ENCODE results near the gene MYADML2. TPM values are rescaled to one million over a fixed set of nuclear protein-coding genes. Genes with fewer than 3 reads are reported as not detected.

MYADML2 gene
- total and polyA plus RNA-seq, 10 of the 15 experiments (the other 5 are each of a cell fraction or from before 2014, with no cell fraction given) = not detected

- ChIA-PET POLR2A (interaction anchor here (0.6 kb wide), 2 partner anchors 65 to 1772 kb away, joined by 3 to 6 read pairs; no protein-coding TSS in a partner anchor), RAD21 (ENCODE audit: unreplicated experiment) (no interaction called here), SMC1A (ENCODE audit: uncharacterized antibody, unreplicated experiment) (no interaction called here), CTCF (no interaction called here)
- H3K4me1 ChIP-seq (ENCODE audit: control insufficient read depth, insufficient read depth, low read length) = peaks cover 16% of the 10 kb centered on the region
- intact Hi-C loops (cut with micrococcal nuclease; ENCODE audit: unreplicated experiment) (no loop called here), in situ Hi-C loops (cut with MboI) (no loop called here)
- H4K20me1 ChIP-seq (ENCODE audit: control insufficient read depth, insufficient read depth) = no peaks in the 10 kb centered on the region; the same call in 1 of the 2 replicates
- H3K4me3 ChIP-seq = no peak overlapping the region
- H3K9ac ChIP-seq (ENCODE audit: control insufficient read depth, insufficient read depth, low read length) = no peak overlapping the region
- H3K4me2 ChIP-seq (ENCODE audit: control insufficient read depth, insufficient read depth) = no peak overlapping the region
- no peak for DNase-seq (ENCODE audit: low read depth, low spot score)
- H3K36me3 ChIP-seq (ENCODE audit: control insufficient read depth in 2 of 2, insufficient read depth in 2 of 2, low read length in 1 of 2) = peaks cover 4 to 8% of the 10 kb centered on the region in 2 experiments; a peak in 3 of 4 replicates
- H3K9me3 ChIP-seq (replicated peaks; ENCODE audit: control insufficient read depth, insufficient read depth, low read length) = no peaks in the 10 kb centered on the region
- H3K79me2 ChIP-seq (ENCODE audit: control insufficient read depth, insufficient read depth, low read length) = peaks cover 45% of the 10 kb centered on the region
- H3K27ac ChIP-seq (ENCODE audit: control insufficient read depth, insufficient read depth) = no peak overlapping the region
- ATAC-seq = no peak
- BruUV-seq (replicated peaks) = no TSS peak
- WGBS (ENCODE audit: insufficient coverage, insufficient replicate concordance, low lambda C conversion rate, missing lambda C conversion rate) = 89% methylated on average over 33 of the region's 33 CpGs
- TF ChIP-seq NR2C2 (IDR thresholded peaks at IDR 0.05; ENCODE audit: borderline replicate concordance, control insufficient read depth, insufficient read length, low read depth) (peak; percentile 51), POLR2AphosphoS5 (IDR thresholded peaks at IDR 0.05; ENCODE audit: low read length) (no peak), YY1 (IDR thresholded peaks at IDR 0.05; ENCODE audit: low read depth, low read length) (no peak), RFX5 (IDR thresholded peaks at IDR 0.05; ENCODE audit: low read depth, low read length) (no peak), NFXL1 (IDR thresholded peaks at IDR 0.05; ENCODE audit: borderline replicate concordance) (no peak), CBX3 (IDR thresholded peaks at IDR 0.05; ENCODE audit: borderline replicate concordance, low read depth) (no peak), SMC3 (IDR thresholded peaks at IDR 0.05; ENCODE audit: borderline replicate concordance, low read length) (no peak), MYC (IDR thresholded peaks at IDR 0.05; ENCODE audit: insufficient read depth, insufficient read length, insufficient replicate concordance, low read length, severe bottlenecking) (no peak), CBX5 (IDR thresholded peaks at IDR 0.05; ENCODE audit: low read depth) (no peak), NR2C1 (IDR thresholded peaks at IDR 0.05) (peak; percentile 45), DPF2 (IDR thresholded peaks at IDR 0.05) (no peak), ZZZ3 (IDR thresholded peaks at IDR 0.05; ENCODE audit: control insufficient read depth, insufficient read length, low read depth) (no peak), NR2F1 (conservative IDR thresholded peaks at IDR 0.05) (peak; percentile 42; the same call in 1 of the 2 replicates), PAX5 (IDR thresholded peaks at IDR 0.05; ENCODE audit: borderline replicate concordance, low read depth, low read length) (no peak), ZNF622 (IDR thresholded peaks at IDR 0.05) (no peak), TAF1 (IDR thresholded peaks at IDR 0.05; ENCODE audit: borderline replicate concordance, low read depth, low read length) (no peak)
- H3K27me3 ChIP-seq (replicated peaks in 1 of 2; ENCODE audit: control insufficient read depth in 2 of 2, insufficient read depth in 2 of 2, low read length in 1 of 2) = no peaks in the 10 kb centered on the region
- H2AFZ ChIP-seq (ENCODE audit: control insufficient read depth, low read depth, low read length) = no peak overlapping the region
- no peak for FAIRE-seq
Observed at GRCh38 chr17:81920612-81921536, 26.2 kb downstream of the MYADML2 start.

Data from GM12878 (cell line).